Measurements from ENCODE around the gene IGSF9.

The IGSF9 gene

GRCh38 chr1:159932296-159933285 is 12.8 kb downstream of the IGSF9 start:
- no peak for DNase-seq (ENCODE audit: low read depth in 3 of 3)

GRCh38 chr1:159931795-159932173 is 13.6 kb downstream of the IGSF9 start:
- no peak for DNase-seq (ENCODE audit: low read depth in 3 of 3)

GRCh38 chr1:159931101-159931794 is 14.2 kb downstream of the IGSF9 start:
- no peak for DNase-seq (ENCODE audit: low read depth in 3 of 3)

GRCh38 chr1:159930634-159931033 is 14.8 kb downstream of the IGSF9 start:
- no peak for DNase-seq (ENCODE audit: low read depth in 3 of 3)

- DNase-seq (ENCODE audit: low read depth in 3 of 3): no peak
Measured at GRCh38 chr1:159930216-159930615, 15.2 kb downstream of the IGSF9 start.

- DNase-seq (ENCODE audit: low read depth in 3 of 3): no peak
Measured at GRCh38 chr1:159929155-159930051, 16.0 kb downstream of the IGSF9 start.

GRCh38 chr1:159928491-159929050 is 16.8 kb downstream of the IGSF9 start:
- DNase-seq (ENCODE audit: low read depth in 3 of 3): no peak

GRCh38 chr1:159927849-159928431 is 17.5 kb downstream of the IGSF9 start:
- no peak for DNase-seq (ENCODE audit: low read depth in 3 of 3)

GRCh38 chr1:159927211-159927848 is 18.1 kb downstream of the IGSF9 start:
- DNase-seq (ENCODE audit: low read depth in 3 of 3): no peak

- DNase-seq (ENCODE audit: low read depth in 3 of 3): peak in 2 of 3 donors; percentile 29 to 45
Measured at GRCh38 chr1:159925719-159926078, 19.7 kb downstream of the IGSF9 start.

GRCh38 chr1:159924791-159925718 is 20.4 kb downstream of the IGSF9 start, which contains the start of gene TAGLN2:
TAGLN2 (minus strand) TSS chr1:159925507; CDS start chr1:159920509, 4,998 bp downstream.
- peak; percentile 80 to 86 (median 83) for DNase-seq (ENCODE audit: low read depth in 3 of 3)

GRCh38 chr1:159924025-159924790 is 21.2 kb downstream of the IGSF9 start:
- peak in 2 of 3 donors; percentile 34 to 37 for DNase-seq (ENCODE audit: low read depth in 3 of 3)

GRCh38 chr1:159923203-159924024 is 22.0 kb downstream of the IGSF9 start:
- peak; percentile 65 to 74 (median 71) for DNase-seq (ENCODE audit: low read depth in 3 of 3)

GRCh38 chr1:159922511-159923202 is 22.8 kb downstream of the IGSF9 start:
- no peak for DNase-seq (ENCODE audit: low read depth in 3 of 3)

- no peak for DNase-seq (ENCODE audit: low read depth in 3 of 3)
Measured at GRCh38 chr1:159921700-159922504, 23.5 kb downstream of the IGSF9 start.

- DNase-seq (ENCODE audit: low read depth in 3 of 3): no peak
Measured at GRCh38 chr1:159921251-159921650, 24.2 kb downstream of the IGSF9 start.
